HL-60 (cell line): ENCODE data around the gene PCP4.

Source experiments
- TF ChIP-seq, protein P1 (sequence below): IDR thresholded peaks from one replicate; pipeline ENCODE4 v1.5.1; 2011; ENCODE audit warnings: low read length, control low read depth, inconsistent platforms; ENCODE audit not compliant: insufficient read depth
- TF ChIP-seq, protein P2 (sequence below): IDR thresholded peaks from 2 replicates; pipeline ENCODE4 v1.6.1; 2012; ENCODE audit warnings: low read depth; ENCODE audit not compliant: insufficient replicate concordance

DNA sequence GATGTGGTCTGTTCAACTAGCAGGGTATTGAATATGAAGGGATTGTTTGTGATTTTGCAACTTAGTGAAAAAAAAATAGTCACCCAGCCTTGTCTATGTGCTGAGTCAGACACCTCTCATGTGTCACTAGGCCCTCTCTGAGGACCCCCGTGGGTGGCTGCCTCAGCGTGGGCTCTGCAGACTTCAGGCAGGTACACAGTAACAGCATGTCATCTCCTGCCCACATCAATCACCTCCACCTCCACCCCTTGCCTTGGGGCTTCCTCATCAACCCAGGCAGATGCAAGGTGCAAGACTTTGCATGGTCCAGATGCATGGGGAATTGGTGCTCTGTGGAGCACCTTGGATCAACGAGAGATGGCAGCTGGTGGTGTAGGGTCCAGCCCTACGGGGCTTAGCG is 23.9 kb downstream of the PCP4 start:
- TF ChIP-seq, protein P1, sequence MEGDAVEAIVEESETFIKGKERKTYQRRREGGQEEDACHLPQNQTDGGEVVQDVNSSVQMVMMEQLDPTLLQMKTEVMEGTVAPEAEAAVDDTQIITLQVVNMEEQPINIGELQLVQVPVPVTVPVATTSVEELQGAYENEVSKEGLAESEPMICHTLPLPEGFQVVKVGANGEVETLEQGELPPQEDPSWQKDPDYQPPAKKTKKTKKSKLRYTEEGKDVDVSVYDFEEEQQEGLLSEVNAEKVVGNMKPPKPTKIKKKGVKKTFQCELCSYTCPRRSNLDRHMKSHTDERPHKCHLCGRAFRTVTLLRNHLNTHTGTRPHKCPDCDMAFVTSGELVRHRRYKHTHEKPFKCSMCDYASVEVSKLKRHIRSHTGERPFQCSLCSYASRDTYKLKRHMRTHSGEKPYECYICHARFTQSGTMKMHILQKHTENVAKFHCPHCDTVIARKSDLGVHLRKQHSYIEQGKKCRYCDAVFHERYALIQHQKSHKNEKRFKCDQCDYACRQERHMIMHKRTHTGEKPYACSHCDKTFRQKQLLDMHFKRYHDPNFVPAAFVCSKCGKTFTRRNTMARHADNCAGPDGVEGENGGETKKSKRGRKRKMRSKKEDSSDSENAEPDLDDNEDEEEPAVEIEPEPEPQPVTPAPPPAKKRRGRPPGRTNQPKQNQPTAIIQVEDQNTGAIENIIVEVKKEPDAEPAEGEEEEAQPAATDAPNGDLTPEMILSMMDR: no peak
- TF ChIP-seq, protein P2, sequence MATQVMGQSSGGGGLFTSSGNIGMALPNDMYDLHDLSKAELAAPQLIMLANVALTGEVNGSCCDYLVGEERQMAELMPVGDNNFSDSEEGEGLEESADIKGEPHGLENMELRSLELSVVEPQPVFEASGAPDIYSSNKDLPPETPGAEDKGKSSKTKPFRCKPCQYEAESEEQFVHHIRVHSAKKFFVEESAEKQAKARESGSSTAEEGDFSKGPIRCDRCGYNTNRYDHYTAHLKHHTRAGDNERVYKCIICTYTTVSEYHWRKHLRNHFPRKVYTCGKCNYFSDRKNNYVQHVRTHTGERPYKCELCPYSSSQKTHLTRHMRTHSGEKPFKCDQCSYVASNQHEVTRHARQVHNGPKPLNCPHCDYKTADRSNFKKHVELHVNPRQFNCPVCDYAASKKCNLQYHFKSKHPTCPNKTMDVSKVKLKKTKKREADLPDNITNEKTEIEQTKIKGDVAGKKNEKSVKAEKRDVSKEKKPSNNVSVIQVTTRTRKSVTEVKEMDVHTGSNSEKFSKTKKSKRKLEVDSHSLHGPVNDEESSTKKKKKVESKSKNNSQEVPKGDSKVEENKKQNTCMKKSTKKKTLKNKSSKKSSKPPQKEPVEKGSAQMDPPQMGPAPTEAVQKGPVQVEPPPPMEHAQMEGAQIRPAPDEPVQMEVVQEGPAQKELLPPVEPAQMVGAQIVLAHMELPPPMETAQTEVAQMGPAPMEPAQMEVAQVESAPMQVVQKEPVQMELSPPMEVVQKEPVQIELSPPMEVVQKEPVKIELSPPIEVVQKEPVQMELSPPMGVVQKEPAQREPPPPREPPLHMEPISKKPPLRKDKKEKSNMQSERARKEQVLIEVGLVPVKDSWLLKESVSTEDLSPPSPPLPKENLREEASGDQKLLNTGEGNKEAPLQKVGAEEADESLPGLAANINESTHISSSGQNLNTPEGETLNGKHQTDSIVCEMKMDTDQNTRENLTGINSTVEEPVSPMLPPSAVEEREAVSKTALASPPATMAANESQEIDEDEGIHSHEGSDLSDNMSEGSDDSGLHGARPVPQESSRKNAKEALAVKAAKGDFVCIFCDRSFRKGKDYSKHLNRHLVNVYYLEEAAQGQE: no peak
